Stimulated activated CD8-positive, alpha-beta memory T cell treated with anti-CD3 and anti-CD28 coated beads, Interleukin-2, amount 100 ng/mL, for 1 hour (primary cell): Measurements from ENCODE around the gene LRP6.

ENCODE experiments used
- DNase-seq, 2 donors: peaks; one replicate each; pipeline ENCODE4 v3.0.0-alpha.2; 2020; ENCODE audit warnings: low read depth in 2 of 2

The LRP6 gene

GRCh38 chr12:12214635-12215131, 52.2 kb downstream of the LRP6 start:
- no peak for DNase-seq

GRCh38 chr12:12214201-12214600, 52.6 kb downstream of the LRP6 start:
- DNase-seq: no peak

- DNase-seq: no peak
Measured at GRCh38 chr12:12212769-12213168, 54.1 kb downstream of the LRP6 start.

- no peak for DNase-seq
Measured at GRCh38 chr12:12210983-12211382, 55.9 kb downstream of the LRP6 start.

GRCh38 chr12:12210416-12210815, 56.4 kb downstream of the LRP6 start:
- no peak for DNase-seq

- DNase-seq: no peak
Measured at GRCh38 chr12:12209675-12210074, 57.2 kb downstream of the LRP6 start.

- no peak for DNase-seq
Measured at GRCh38 chr12:12209043-12209442, 57.8 kb downstream of the LRP6 start.

GRCh38 chr12:12207746-12208145, 59.1 kb downstream of the LRP6 start:
- no peak for DNase-seq

DNA sequence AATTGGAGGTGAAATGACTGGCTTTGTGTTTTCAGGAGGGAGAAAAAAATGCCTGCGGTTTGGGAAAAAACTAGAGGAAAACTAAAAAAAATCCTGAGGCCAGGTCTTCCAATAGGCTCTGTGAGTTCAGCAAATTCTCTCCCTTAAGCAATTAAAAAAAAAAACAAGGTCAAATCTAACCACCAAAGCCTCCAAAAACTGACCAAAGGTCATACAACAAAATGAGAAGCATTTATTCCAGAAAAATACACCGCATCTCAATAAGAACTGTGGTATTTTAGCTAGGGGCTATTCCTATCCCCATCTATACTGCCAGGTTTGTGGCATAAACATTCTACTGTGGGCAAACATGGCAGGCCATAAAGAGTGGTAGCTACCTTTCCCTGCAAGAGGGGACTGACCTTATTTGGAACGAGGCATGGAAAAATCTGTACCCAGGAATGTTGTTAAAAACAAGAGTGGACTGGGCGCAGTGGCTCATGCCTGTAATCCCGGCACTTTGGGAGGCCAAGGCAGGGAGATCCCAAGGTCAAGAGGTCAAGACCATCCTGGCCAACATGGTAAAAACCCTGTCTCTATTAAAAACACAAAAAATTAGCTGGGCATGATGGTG, 60.0 kb downstream of the LRP6 start:
- DNase-seq: no peak

GRCh38 chr12:12202747-12203146, 64.1 kb downstream of the LRP6 start:
- DNase-seq: no peak

DNA sequence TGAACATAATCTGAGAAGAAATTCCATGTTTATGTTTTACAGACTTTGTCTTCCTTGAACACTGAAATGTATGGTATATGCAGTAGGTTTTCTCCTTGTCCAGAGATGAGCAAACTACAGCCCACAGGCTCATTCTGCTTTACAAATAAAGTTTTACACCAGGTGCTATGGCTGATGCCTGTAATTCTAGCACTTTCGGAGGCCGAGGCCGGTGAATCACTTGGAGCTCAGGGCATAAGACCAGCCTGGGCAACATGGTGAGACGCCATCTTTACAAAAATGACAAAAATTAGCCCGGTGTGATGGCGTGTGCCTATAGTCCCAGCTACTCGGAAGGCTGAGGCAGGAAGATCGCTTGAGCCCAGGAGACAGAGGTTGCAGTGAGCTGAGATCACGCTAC, 64.7 kb downstream of the LRP6 start:
- no peak for DNase-seq

DNA sequence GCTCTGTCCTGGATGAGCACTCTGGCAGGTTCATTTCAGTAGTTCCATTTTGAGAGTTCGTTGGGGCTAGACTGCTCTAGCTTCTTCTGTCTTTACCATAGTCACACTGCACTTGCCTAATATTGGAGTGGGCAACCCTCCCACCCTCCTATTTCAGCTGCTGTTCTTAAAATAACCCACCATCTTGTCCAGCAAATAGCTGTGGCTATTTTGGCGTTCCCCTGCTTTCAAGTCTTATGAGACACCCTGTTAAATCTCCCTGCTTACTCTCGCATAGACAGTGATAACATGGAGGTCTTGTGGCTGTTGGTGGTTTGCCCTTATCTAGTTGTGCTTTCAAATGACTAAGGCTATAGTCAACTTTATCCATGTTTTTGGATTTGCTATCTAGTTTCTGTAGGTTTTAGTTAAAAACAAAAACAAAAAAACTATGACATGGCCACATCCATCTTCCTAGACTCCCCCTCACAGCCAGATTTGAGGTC, 65.5 kb downstream of the LRP6 start:
- DNase-seq: no peak

DNA sequence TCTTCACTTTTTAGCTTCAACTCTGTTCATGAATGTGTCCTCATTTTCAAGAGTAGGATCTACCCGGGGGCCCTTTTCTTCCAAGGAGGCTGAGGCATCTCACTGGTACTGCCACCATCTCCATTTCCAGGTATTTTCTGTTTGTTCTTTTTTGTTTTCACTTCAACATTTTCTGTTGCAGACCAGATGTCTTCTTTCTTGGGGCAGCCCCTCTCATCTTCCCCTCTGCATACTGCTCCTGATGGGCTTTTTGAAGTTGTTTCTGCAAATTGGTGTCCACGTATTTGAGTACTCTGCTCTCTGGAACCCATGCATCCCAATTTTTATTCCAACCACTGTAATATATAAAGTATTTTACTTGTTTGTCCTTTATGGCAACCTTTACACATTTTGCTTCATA, 66.5 kb downstream of the LRP6 start:
- DNase-seq: no peak

DNA sequence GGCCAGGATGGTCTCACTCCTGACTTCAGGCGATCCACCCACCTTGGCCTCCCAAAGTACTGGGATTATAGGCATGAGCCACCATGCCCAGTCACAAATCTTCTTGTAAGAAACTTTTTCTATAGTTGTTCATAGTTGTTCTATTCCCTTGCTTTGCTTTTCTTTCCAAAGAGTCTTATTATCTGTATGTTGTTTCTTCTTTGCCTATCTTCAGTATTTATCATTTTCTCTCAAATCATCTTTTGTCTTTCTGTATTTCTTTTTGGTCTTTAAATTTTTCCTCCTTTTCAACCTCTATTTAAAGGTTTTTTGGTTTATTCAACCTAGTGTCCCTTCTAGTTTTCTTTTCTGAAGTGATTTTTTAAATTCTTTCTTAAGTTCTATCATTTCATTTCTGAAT, 68.7 kb downstream of the LRP6 start:
- no peak for DNase-seq

- no peak for DNase-seq
Measured at GRCh38 chr12:12197128-12197527, 69.7 kb downstream of the LRP6 start.

DNA sequence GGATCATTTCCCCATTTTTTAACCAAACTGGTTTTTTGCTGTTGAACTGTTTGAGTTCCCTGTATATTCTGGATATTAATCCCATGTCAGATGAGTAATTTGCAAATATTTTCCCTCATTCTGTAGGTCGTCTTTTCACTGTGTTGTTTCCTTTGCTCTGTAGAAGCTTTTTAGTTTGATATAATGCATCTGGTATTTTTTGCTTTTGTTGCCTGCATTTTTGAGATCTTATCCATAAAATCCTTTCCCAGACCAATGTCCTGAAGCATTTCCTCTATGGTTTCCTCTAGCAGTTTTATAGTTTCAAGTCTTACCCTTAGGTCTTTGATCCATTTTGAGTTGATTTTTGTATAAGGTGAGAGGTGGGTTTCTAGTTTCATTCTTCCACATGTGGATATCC, 71.3 kb downstream of the LRP6 start:
- no peak for DNase-seq

GRCh38 chr12:12195081-12195480, 71.8 kb downstream of the LRP6 start:
- no peak for DNase-seq

- no peak for DNase-seq
Measured at GRCh38 chr12:12194206-12194605, 72.6 kb downstream of the LRP6 start.

DNA sequence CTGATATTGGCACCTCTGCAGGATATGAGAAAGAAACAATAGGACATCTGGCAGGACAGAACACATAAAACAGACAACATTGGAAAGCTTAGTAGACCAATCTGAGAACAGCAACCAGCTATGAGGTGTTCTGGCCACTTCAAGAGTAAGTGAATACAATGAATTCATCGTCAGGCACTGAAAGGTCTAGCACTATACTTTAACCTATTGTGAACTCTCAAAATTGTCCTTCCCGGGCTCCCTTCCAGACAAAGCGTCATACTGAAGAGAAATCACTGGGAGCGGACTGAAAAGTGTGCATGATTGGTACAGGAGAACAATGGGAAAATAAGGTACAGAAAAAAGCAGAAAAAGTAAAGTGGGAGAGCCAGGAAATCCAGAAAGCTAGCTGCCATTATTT, 75.8 kb downstream of the LRP6 start:
- DNase-seq: no peak

- DNase-seq: no peak
Measured at GRCh38 chr12:12190087-12190809, 76.6 kb downstream of the LRP6 start.

- no peak for DNase-seq
Measured at GRCh38 chr12:12185414-12185813, 81.4 kb downstream of the LRP6 start.

DNA sequence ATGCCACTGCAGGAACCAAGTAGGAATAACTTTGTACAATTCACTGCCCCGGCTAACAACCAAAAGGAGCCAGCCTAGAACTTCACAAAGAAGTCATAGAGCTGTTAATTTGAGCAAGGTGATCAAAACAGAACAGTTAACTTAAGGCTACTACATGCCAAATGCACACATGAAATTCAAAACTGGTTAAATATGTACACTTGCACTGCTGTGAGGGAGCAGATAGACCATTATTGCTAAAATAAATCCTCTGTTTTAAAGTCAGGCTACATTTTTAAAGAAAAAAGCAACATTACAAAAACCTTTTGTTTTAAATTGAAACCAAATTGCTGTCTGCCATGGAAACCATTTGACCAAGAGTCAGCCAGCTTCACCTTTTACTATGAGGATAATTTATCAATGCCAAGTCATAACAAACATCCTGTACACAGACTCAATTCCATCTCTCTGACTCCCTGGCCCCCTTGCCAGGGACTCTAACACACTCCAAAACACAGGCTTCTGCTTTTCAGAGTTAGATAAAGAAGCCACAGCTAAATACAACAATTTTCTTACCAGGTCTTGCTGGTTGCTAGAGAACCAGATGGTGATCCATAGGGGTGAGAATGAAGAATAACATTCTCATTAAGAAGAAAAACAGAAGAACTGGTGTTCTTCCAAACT, 84.0 kb downstream of the LRP6 start:
- DNase-seq: no peak

DNA sequence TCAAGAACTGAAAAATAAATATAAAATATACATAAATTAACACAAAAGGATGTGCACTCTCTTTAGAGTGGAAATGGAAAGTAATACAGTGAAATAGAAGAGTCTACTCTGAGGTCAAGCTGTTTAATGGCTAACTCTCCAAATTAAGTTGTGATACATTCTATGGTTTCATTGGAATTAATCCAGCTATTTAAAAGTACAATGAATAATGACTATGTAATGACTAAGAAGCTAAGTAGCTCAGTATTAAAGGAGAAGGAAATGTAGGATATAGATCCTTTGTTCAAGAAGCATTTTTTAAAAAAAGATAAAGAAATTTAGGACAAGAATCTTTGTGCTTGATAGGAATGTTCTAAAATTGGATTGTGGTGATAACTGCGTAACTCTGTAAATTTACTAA, 85.3 kb downstream of the LRP6 start:
- DNase-seq: no peak
